HepG2 (cell line): Measurements from ENCODE around the gene CRIP1. TPM values are rescaled to one million over a fixed set of nuclear protein-coding genes. Genes with fewer than 3 reads are reported as not detected.

Experiments used
- ATAC-seq: fragments of 200-7000 bp; cut with Tn5 transposase; 3 replicates; pipeline ENCODE4 v1.9.1; 2020; ENCODE audit warnings: mild to moderate bottlenecking, moderate library complexity
- BruUV-seq: library from RNA; stranded (reverse); fragments of 400-500 nt; replicated peaks from 2 replicates; lab custom pipeline; 2021; lab: Mats Ljungman, UMichigan
- CTCF ChIA-PET: fragments of 300-600 bp; formaldehyde crosslinking; extraction: SDS; loops from one replicate; lab custom pipeline; 2021; ENCODE audit warnings: low total read pairs, inconsistent platforms, low intra/inter-chr PET ratio; lab: Yijun Ruan, JAX
- POLR2A ChIA-PET: fragments of 350-600 bp; sonication (Branson Sonifier 250); formaldehyde crosslinking; loops from one replicate; lab custom pipeline; 2020; ENCODE audit warnings: antibody characterized with exemption, inconsistent platforms; lab: Yijun Ruan, JAX
- DNase-seq: peaks from one replicate; pipeline ENCODE4 v3.0.0-alpha.2; 2015; ENCODE audit warnings: low spot score
- FAIRE-seq: peaks from 3 replicates; lab custom pipeline; 2011; peaks lifted over from hg19 to GRCh38; lab: Jason Lieb, UNC
- H2AFZ ChIP-seq: one replicate; pipeline ENCODE4 v1.6.1; 2011; ENCODE audit warnings: low read length, inconsistent platforms
- H3K27ac ChIP-seq: fragments of 300-600 bp; 3 replicates; pipeline ENCODE4 v1.8.0; 2011; ENCODE audit warnings: mixed run types, mild to moderate bottlenecking, mixed read lengths, low read length, inconsistent platforms; ENCODE audit not compliant: insufficient read depth; ENCODE audit errors: extremely low read length
- H3K27me3 ChIP-seq, 2 experiments: fragments of 200-600 bp in 1 of 2; 2 replicates in 1 of 2; 3 replicates in 1 of 2; pipeline versions ENCODE4 v1.6.0 to v1.8.0; 2011; ENCODE audit warnings: low read length in 2 of 2, mild to moderate bottlenecking in 2 of 2, moderate library complexity in 2 of 2, inconsistent platforms in 1 of 2; ENCODE audit not compliant: insufficient read depth in 2 of 2, control insufficient read depth in 1 of 2
- H3K36me3 ChIP-seq, 2 experiments: fragments of 200-600 bp in 1 of 2; replicated peaks in 1 of 2; 2 replicates in 1 of 2; 3 replicates in 1 of 2; pipeline versions ENCODE4 v1.5.1 to v1.8.0; 2011; ENCODE audit warnings: low read length in 2 of 2, inconsistent platforms in 1 of 2; ENCODE audit not compliant: insufficient read depth in 2 of 2, control insufficient read depth in 1 of 2
- H3K4me1 ChIP-seq: 2 replicates; pipeline ENCODE4 v1.5.1; 2012; ENCODE audit warnings: low read length, inconsistent platforms; ENCODE audit not compliant: insufficient read depth
- H3K4me2 ChIP-seq: 2 replicates; pipeline ENCODE4 v1.6.0; 2011; ENCODE audit warnings: low read depth, low read length, inconsistent platforms
- H3K4me3 ChIP-seq, 3 experiments: fragments of 200-600 bp in 1 of 3; sonication (generic), shearing (Covaris generic) in 1 of 3; replicated peaks in 1 of 3; 2 replicates each; pipeline ENCODE4 v1.5.1; 2011 to 2016; ENCODE audit warnings: low read length in 3 of 3, inconsistent platforms in 2 of 3, low read depth in 2 of 3, mild to moderate bottlenecking in 2 of 3, control low read depth in 1 of 3, mixed read lengths in 1 of 3; ENCODE audit not compliant: insufficient read depth in 1 of 3
- H3K79me2 ChIP-seq: one replicate; pipeline ENCODE4 v1.6.1; 2011; ENCODE audit warnings: low read length, inconsistent platforms; ENCODE audit not compliant: insufficient read depth
- H3K9ac ChIP-seq: 2 replicates; pipeline ENCODE4 v1.6.0; 2011; ENCODE audit warnings: mild to moderate bottlenecking, low read depth, low read length, inconsistent platforms; ENCODE audit not compliant: insufficient read depth
- H3K9me3 ChIP-seq: 2 replicates; pipeline ENCODE4 v1.5.1; 2012; ENCODE audit warnings: mild to moderate bottlenecking, low read length
- H4K20me1 ChIP-seq: 2 replicates; pipeline ENCODE4 v1.6.0; 2011; ENCODE audit warnings: inconsistent platforms, mild to moderate bottlenecking, low read length, moderate library complexity; ENCODE audit not compliant: insufficient read depth
- EEA1 ChIP-seq: sonication (generic); formaldehyde crosslinking; IDR thresholded peaks from 2 replicates; pipeline ENCODE4 v1.5.1; 2020; ENCODE audit warnings: mild to moderate bottlenecking, missing genetic modification reagents, borderline replicate concordance
- ETV6 ChIP-seq: sonication (generic); formaldehyde crosslinking; conservative IDR thresholded peaks from 2 replicates; pipeline ENCODE4 v1.4.0; 2020; ENCODE audit warnings: missing genetic modification reagents
- FOXO1 ChIP-seq: sonication (generic); formaldehyde crosslinking; IDR thresholded peaks from 2 replicates; pipeline ENCODE4 v1.4.0; 2020; ENCODE audit warnings: missing genetic modification reagents
- HIC2 ChIP-seq: sonication (generic); formaldehyde crosslinking; IDR thresholded peaks from 2 replicates; pipeline ENCODE4 v1.9.0; 2022; ENCODE audit warnings: low read depth, missing genetic modification reagents
- HNF4A ChIP-seq: sonication (generic); formaldehyde crosslinking; IDR thresholded peaks from 2 replicates; pipeline ENCODE4 v1.4.0; 2020; ENCODE audit warnings: missing genetic modification reagents
- HOXD1 ChIP-seq: sonication (generic); formaldehyde crosslinking; IDR thresholded peaks from 2 replicates; pipeline ENCODE4 v1.5.0; 2020; ENCODE audit warnings: missing genetic modification reagents
- KDM2A ChIP-seq: sonication (generic); formaldehyde crosslinking; IDR thresholded peaks from 2 replicates; pipeline ENCODE4 v1.4.0; 2020; ENCODE audit warnings: low read depth, missing genetic modification reagents, borderline replicate concordance
- MED8 ChIP-seq: sonication (generic); formaldehyde crosslinking; IDR thresholded peaks from 2 replicates; pipeline ENCODE4 v1.8.1; 2023; ENCODE audit warnings: mild to moderate bottlenecking, missing genetic modification reagents; ENCODE audit not compliant: insufficient replicate concordance
- POLR2A ChIP-seq, 2 experiments: IDR thresholded peaks; 2 replicates each; pipeline ENCODE4 v1.6.1; 2011; ENCODE audit warnings: low read depth in 2 of 2, low read length in 2 of 2, mild to moderate bottlenecking in 1 of 2, moderate library complexity in 1 of 2; ENCODE audit not compliant: insufficient read depth in 1 of 2
- SP1 ChIP-seq, 2 experiments: fragments of 450-650 bp in 1 of 2; sonication (generic) in 1 of 2; formaldehyde crosslinking in 1 of 2; IDR thresholded peaks; 2 replicates each; pipeline versions ENCODE4 v1.4.0 to v1.6.1; 2016 to 2020; ENCODE audit warnings: missing genetic modification reagents in 1 of 2
- SPEN ChIP-seq: sonication (generic); formaldehyde crosslinking; IDR thresholded peaks from 2 replicates; pipeline ENCODE4 v1.5.1; 2020; ENCODE audit warnings: low read depth, mild to moderate bottlenecking, missing genetic modification reagents
- ZBTB2 ChIP-seq: sonication (generic); formaldehyde crosslinking; IDR thresholded peaks from 2 replicates; pipeline ENCODE4 v1.8.0; 2022; ENCODE audit warnings: low read depth, missing genetic modification reagents
- ZEB1 ChIP-seq: IDR thresholded peaks from 2 replicates; pipeline ENCODE4 v1.6.1; 2012; ENCODE audit warnings: mild to moderate bottlenecking, low read depth, inconsistent platforms; ENCODE audit not compliant: insufficient replicate concordance
- ZMAT3 ChIP-seq: sonication (generic); formaldehyde crosslinking; conservative IDR thresholded peaks from 2 replicates; pipeline ENCODE4 v1.7.0; 2021; ENCODE audit warnings: missing genetic modification reagents
- ZNF138 ChIP-seq: sonication (generic); formaldehyde crosslinking; IDR thresholded peaks from 2 replicates; pipeline ENCODE4 v1.5.0; 2020; ENCODE audit warnings: mild to moderate bottlenecking, low read depth, missing genetic modification reagents
- ZNF263 ChIP-seq: sonication (generic); formaldehyde crosslinking; IDR thresholded peaks from 2 replicates; pipeline ENCODE4 v1.4.0; 2020; ENCODE audit warnings: missing genetic modification reagents
- whole genome bisulfite sequencing: methylation state at CpG from one replicate; pipeline ENCODE4 v1.1.6; 2017; ENCODE audit warnings: low lambda C conversion rate; 5-methylcytosine and 5-hydroxymethylcytosine counted together
- in situ Hi-C: cut with HindIII; loops from 2 replicates; pipeline ENCODE4 v1.10.0; 2017; ENCODE audit warnings: low pct_unique_long_range_greater_than_20kb; ENCODE audit not compliant: extremely low pct_ligation_motif_present
- intact Hi-C: fragments of 100-400 bp; cut with micrococcal nuclease; formaldehyde crosslinking; loops from one replicate; pipeline ENCODE4 v1.10.0; 2022; ENCODE audit not compliant: unreplicated experiment
- polyA plus RNA-seq, 8 experiments: library from polyadenylated mRNA; depleted of rRNA in 3 of 8; stranded (reverse) in 7 of 8; unstranded in 1 of 8; fragments of >200 nt; fragmentation: Illumina TruSeq in 4 of 8; extraction: Trizol in 4 of 8; gene quantifications; 2 replicates each; pipeline versions ENCODE4 v1.2.1 to v1.2.3, GENCODE V29; 2011 to 2016; ENCODE audit warnings: low read depth in 4 of 8, missing spikeins in 1 of 8, mixed read lengths in 1 of 8; ENCODE audit not compliant: insufficient read depth in 1 of 8
- total RNA-seq, 5 experiments: library from RNA; depleted of rRNA; stranded (reverse); fragments of >200 nt; fragmentation: Illumina TruSeq; extraction: Trizol; gene quantifications; 2 replicates each; pipeline ENCODE4 v1.2.3, GENCODE V29; 2016; ENCODE audit warnings: low read depth in 1 of 5

The CRIP1 gene
- total and polyA plus RNA-seq, 2 of the 13 experiments (the other 11 are each of a cell fraction or from before 2014, with no cell fraction given): 53.9 to 59.5 TPM

GRCh38 chr14:105496831-105497591, 10.3 kb downstream of the CRIP1 start (continued):
- TF ChIP-seq FOXO1 (CRISPR knock-in tag): peak; percentile 19; the same call in 1 of the 2 replicates
- no peak for TF ChIP-seq ETV6 (CRISPR knock-in tag)
- 0 out of 2 replicates have a peak, but pooled peaks have one; percentile 40 for TF ChIP-seq HOXD1 (CRISPR knock-in tag)
- 0 out of 2 replicates have a peak, but pooled peaks have one; percentile 10 for TF ChIP-seq SPEN (CRISPR knock-in tag)
- TF ChIP-seq ZEB1: no peak
- TF ChIP-seq ZBTB2: no peak
- TF ChIP-seq SP1 (IDR thresholded peaks at IDR 0.05): no peak
- no peak for TF ChIP-seq SP1 (CRISPR knock-in tag; IDR thresholded peaks at IDR 0.05)

- Histone ChIP-seq H3K4me1 (peaks cover 90% of the 10 kb centered on the region), H2AFZ (no peak overlapping the region), H3K27ac (peak overlapping the region; percentile 96), H3K4me3 (peak overlapping the region in 1 of 3 experiments; percentile 73; a peak in 1 of 6 replicates), H3K4me2 (peak overlapping the region; percentile 96), H3K9ac (peak overlapping the region; percentile 79), H3K27me3 (no peaks in the 10 kb centered on the region), H3K36me3 (peaks cover 0 to 3% of the 10 kb centered on the region in 2 experiments; a peak in 1 of 5 replicates), H3K9me3 (no peaks in the 10 kb centered on the region), H3K79me2 (peaks cover 23% of the 10 kb centered on the region), H4K20me1 (no peaks in the 10 kb centered on the region)
- no peak for DNase-seq
- no TSS peak for BruUV-seq
- in situ Hi-C loops (no loop called here), intact Hi-C loops (loop anchor here (10.0 kb wide), 1 partner anchor 183 kb away; the partner anchor contains the start of gene PACS2)
- no peak for FAIRE-seq
- POLR2A ChIA-PET: interaction anchor here (2.0 to 2.3 kb wide), 2 partner anchors 30 to 197 kb away, joined by 4 to 8 read pairs; partner anchors contain the start of gene BRF1
- WGBS: 100% methylated on average over 6 of the region's 31 CpGs
- CTCF ChIA-PET: no interaction called here
- no peak for ATAC-seq
- TF ChIP-seq ZNF138 (CRISPR knock-in tag) (0 out of 2 replicates have a peak, but pooled peaks have one; percentile 19), EEA1 (CRISPR knock-in tag) (peak; percentile 28; the same call in 1 of the 2 replicates), HIC2 (peak; percentile 60; the same call in 1 of the 2 replicates), ZMAT3 (0 out of 2 replicates have a peak, but pooled peaks have one; percentile 53), ZNF263 (CRISPR knock-in tag) (peak; percentile 13; the same call in 1 of the 2 replicates), POLR2A (IDR thresholded peaks at IDR 0.05; ENCODE audit: insufficient read depth in 1 of 2, low read depth in 2 of 2, low read length in 2 of 2) (no peak), MED8 (peak; percentile 24), KDM2A (CRISPR knock-in tag) (no peak), HNF4A (CRISPR knock-in tag) (0 out of 2 replicates have a peak, but pooled peaks have one; percentile 5)
Measured at GRCh38 chr14:105497671-105498429, 11.2 kb downstream of the CRIP1 start.
